ENCODE results near the gene CSRP2. TPM values are rescaled to one million over a fixed set of nuclear protein-coding genes. Genes with fewer than 3 reads are reported as not detected.

Gene CSRP2
- polyA plus RNA-seq, 3 donors = 86.6 to 107 (median 98.9) TPM

DNA sequence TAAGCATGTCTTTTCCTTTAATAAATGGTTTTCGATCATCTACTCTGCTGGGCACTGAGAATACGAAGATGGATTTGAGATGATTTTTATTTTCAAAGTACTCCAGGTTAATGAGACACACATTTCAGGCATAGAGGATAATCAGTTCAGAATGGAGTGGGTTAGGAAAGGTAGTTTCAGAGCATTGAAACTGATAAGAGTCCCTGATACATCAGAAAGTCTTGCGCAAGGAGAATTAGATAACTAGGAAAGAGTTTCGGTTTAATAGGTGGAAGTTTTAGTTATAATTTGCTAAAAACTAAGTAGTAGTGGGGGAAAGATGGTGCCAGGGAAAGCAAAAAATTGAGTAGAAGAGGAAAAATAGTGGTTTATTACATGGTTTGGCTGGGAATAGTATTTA is 64.8 kb downstream of the CSRP2 start:
- DNase-seq (ENCODE audit: extremely low read depth in 1 of 11, low read depth in 9 of 11, low spot score in 4 of 11) = no peak

- DNase-seq (ENCODE audit: extremely low read depth in 1 of 11, low read depth in 9 of 11, low spot score in 4 of 11) = no peak
Observed at GRCh38 chr12:76813265-76813664, 65.6 kb downstream of the CSRP2 start.

DNA sequence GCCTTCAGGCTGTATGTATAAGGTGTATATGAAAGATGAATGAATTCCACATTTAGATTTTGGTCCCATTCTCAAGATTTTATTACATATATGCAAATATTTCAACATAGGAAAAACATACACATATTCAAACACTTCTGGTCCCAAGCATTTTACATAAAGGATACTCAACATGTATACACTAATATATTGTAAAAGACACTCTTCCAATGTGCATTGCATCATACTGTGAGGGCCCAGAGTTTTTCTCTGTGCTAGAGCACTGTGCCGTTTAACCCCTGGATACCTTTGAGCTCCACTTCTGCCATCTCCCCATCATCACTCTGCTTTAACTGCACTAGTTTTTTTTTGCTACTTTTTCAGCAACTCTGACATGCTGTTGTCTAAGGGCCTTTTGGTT is 66.8 kb downstream of the CSRP2 start:
- DNase-seq (ENCODE audit: extremely low read depth in 1 of 11, low read depth in 9 of 11, low spot score in 4 of 11) = no peak

DNA sequence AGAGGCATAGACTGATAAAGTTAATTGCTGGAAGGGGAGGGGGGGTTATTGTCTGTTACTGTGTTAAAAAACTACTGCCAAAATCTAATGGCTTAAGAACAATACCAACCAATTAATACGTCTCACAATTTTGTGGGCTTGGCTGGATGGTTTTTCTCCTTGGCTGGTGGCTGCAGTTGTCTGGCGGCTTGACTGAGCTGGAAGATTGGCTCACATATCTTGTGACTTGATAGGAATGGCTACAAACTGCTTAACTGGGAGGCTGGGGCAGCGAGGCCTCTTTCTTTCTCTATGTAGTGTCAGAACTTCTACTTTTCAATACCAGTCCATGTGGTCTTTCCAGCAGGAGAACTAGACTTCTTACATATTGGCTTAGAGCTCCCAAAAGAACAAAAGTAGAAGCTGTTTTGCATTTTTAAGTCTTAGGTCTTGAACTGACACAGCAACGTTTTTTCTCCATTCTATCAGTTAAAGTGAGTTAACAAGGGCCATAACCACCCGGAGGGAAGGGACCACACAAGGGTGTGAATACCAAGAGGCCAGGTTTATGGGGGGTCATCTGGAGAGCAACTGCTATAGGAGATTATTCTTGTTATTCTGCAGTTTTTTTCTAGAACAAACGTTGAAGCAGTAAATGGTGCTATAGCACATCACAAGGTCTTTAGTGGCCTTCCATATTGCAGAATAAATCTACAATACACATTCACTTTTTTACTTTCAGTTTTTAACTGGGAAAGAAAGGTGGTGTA is 68.0 kb downstream of the CSRP2 start:
- DNase-seq (ENCODE audit: extremely low read depth in 1 of 11, low read depth in 9 of 11, low spot score in 4 of 11) = no peak

Other genes starting within 250 kb of the CSRP2 start
- gene ZDHHC17, start 114.9 kb downstream of the CSRP2 start, polyA plus RNA-seq (ENCODE audit: insufficient read length in 3 of 3) = 10 to 100 TPM; 53.2 to 89.3 (median 71.8) TPM
- 1 to 10 TPM; 6.9 to 9.6 (median 7.4) TPM for gene E2F7, start 186.6 kb upstream of the CSRP2 start, polyA plus RNA-seq (ENCODE audit: insufficient read length in 3 of 3)